Osteocyte (in vitro differentiated cells): ENCODE measurements around the gene C1QTNF7. TPM values are rescaled to one million over a fixed set of nuclear protein-coding genes. Genes with fewer than 3 reads are reported as not detected.
A peak's percentile ranks its signal among the peaks of the same experiment; 100 is the strongest.

ENCODE experiments used
- DNase-seq: peaks from one replicate; pipeline ENCODE4 v3.0.0; 2021; ENCODE audit warnings: mixed read lengths; ENCODE audit not compliant: unreplicated experiment; ENCODE audit errors: extremely low spot score
- H3K27ac Mint-ChIP-seq: one replicate; pipeline ENCODE4 v1.8.0; 2021; ENCODE audit warnings: mild to moderate bottlenecking, mixed read lengths; ENCODE audit not compliant: unreplicated experiment
- H3K27me3 Mint-ChIP-seq: one replicate; pipeline ENCODE4 v1.8.0; 2021; ENCODE audit warnings: mixed read lengths; ENCODE audit not compliant: unreplicated experiment
- H3K36me3 Mint-ChIP-seq: one replicate; pipeline ENCODE4 v1.8.0; 2021; ENCODE audit warnings: mixed read lengths; ENCODE audit not compliant: unreplicated experiment
- H3K4me1 Mint-ChIP-seq: one replicate; pipeline ENCODE4 v1.8.0; 2021; ENCODE audit warnings: mixed read lengths; ENCODE audit not compliant: unreplicated experiment
- H3K4me3 Mint-ChIP-seq: one replicate; pipeline ENCODE4 v1.8.0; 2021; ENCODE audit warnings: mild to moderate bottlenecking, moderate library complexity, mixed read lengths; ENCODE audit not compliant: unreplicated experiment
- H3K9me3 Mint-ChIP-seq: one replicate; pipeline ENCODE4 v1.8.0; 2021; ENCODE audit warnings: mixed read lengths; ENCODE audit not compliant: unreplicated experiment
- total RNA-seq: library from RNA; stranded (reverse); gene quantifications from 2 replicates; pipeline ENCODE4 v1.2.1, GENCODE V29; 2021
- TF ChIP-seq, protein P1 (sequence below): fragments of 200-600 bp; sonication (generic); IDR thresholded peaks from 2 replicates; pipeline ENCODE4 v1.5.0; 2021; ENCODE audit warnings: antibody characterized with exemption, mild to moderate bottlenecking, moderate library complexity

Gene C1QTNF7
- total RNA-seq, 1 donor from 2014 or later: not detected

DNA sequence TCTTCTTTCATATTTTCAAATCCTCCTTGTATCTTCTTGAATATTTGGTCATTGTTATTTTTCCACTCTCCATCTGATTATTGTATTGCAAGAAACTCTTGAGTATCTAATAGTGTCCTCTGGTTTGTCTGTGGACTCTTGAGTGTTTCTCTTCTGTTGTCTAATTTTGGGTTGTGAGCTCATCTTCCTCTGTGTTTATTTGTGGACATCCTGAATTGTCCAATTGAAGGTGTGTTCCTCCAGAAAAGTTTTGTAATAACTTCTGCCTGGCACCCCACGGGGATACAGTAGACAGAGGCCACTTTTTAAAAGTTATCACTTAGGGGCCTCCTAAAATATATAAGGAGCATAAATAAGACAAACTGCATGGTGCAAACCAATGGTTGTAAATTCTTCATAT lies 38.8 kb downstream of the C1QTNF7 start:
- Mint-ChIP-seq H3K9me3 (no peaks in the 10 kb centered on the region), H3K27me3 (no peaks in the 10 kb centered on the region), H3K4me3 (no peak overlapping the region), H3K36me3 (no peaks in the 10 kb centered on the region), H3K4me1 (peaks cover 27% of the 10 kb centered on the region), H3K27ac (no peak overlapping the region)
- no peak for DNase-seq
- TF ChIP-seq, protein P1, sequence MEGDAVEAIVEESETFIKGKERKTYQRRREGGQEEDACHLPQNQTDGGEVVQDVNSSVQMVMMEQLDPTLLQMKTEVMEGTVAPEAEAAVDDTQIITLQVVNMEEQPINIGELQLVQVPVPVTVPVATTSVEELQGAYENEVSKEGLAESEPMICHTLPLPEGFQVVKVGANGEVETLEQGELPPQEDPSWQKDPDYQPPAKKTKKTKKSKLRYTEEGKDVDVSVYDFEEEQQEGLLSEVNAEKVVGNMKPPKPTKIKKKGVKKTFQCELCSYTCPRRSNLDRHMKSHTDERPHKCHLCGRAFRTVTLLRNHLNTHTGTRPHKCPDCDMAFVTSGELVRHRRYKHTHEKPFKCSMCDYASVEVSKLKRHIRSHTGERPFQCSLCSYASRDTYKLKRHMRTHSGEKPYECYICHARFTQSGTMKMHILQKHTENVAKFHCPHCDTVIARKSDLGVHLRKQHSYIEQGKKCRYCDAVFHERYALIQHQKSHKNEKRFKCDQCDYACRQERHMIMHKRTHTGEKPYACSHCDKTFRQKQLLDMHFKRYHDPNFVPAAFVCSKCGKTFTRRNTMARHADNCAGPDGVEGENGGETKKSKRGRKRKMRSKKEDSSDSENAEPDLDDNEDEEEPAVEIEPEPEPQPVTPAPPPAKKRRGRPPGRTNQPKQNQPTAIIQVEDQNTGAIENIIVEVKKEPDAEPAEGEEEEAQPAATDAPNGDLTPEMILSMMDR: no peak

DNA sequence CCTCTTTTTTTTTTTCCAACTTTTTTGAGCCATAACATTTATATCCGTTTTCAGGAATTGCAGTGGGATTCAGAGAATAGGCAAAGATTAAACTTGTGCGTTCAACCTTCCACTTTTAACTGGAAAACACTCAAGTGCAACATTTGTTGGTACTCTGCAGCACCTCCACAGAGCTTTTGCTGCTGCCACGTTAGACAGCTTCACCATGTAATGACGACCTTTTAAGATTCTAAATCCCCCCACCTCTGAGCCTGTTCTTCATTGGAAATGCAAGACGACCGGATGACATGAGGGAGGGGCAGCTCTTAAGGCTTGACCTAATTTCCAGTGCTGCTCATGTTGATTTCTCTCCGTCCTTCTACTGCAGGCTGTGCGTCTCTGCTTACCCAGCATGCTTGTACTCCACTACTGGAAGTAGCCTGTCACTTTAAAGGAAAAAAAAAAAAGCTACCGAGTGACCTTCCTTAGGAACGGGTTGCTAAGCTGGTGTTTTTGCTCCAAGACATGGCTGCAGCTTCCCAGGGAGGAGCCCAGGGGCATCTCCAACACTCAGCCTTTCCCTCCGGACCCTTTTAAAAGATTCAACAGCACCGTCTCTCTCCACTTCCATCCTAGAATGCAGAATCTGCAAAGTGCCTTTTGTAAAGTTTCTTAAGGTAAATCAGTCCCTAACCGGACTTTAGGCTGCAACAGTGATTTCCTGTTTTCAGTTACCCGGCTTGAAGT lies 41.7 kb downstream of the C1QTNF7 start, which contains the start of gene CC2D2A:
Gene CC2D2A (plus strand): TSS at position 481 of the 726 bp plus-strand sequence. CDS start 6,051 bp downstream, outside the sequence.
- no peaks in the 10 kb centered on the region for H3K9me3 Mint-ChIP-seq
- H3K36me3 Mint-ChIP-seq: peaks cover 8% of the 10 kb centered on the region
- peak within 1 kb of the TSS; percentile 83 for H3K4me3 Mint-ChIP-seq
- TF ChIP-seq, protein P1: no peak
- no peak for DNase-seq
- H3K27ac Mint-ChIP-seq: peak within 1 kb of the TSS; percentile 87
- no peaks in the 10 kb centered on the region for H3K27me3 Mint-ChIP-seq
- H3K4me1 Mint-ChIP-seq: peaks cover 27% of the 10 kb centered on the region

DNA sequence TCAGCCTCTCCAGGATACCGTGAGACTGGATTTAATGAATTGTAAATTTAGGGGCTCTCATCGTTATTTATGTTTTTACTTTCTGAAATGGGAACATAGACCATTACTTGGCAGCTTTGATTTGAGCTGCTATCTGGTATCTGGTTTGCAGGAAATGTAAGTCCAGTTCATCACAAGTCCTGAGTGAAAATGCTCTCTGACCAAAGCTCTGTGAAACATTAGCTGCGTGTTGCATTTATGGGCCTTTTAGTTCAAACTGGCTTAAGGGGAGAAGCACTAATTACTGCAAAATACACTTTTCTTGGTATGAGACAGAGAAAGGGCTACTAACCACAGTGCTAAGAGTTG lies 42.3 kb downstream of the C1QTNF7 start:
- Mint-ChIP-seq H3K4me1 (peaks cover 25% of the 10 kb centered on the region), H3K36me3 (peaks cover 8% of the 10 kb centered on the region), H3K27me3 (no peaks in the 10 kb centered on the region), H3K9me3 (no peaks in the 10 kb centered on the region), H3K4me3 (peak overlapping the region; percentile 83), H3K27ac (peak overlapping the region; percentile 87)
- DNase-seq: no peak
- TF ChIP-seq, protein P1: no peak

DNA sequence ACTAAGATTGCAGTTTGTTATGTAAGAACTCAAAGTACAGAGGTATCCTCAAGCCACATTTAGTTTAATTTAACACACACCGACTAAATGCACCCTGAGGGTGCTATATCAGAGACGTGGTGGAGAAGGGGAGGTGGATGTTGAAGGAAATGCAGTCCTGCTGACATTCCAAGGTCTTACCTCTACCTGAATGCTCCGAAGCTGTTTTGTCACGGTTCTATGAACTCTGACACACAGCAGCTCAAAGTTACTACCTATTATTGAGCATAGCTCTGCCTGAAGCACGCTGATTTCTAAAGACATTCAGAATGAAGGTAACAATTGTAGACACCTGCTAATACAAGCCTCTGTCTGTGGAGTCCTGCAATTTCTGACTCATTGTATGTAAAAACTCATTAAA lies 48.6 kb downstream of the C1QTNF7 start:
- DNase-seq: no peak
- H3K9me3 Mint-ChIP-seq: no peaks in the 10 kb centered on the region
- H3K4me3 Mint-ChIP-seq: no peak overlapping the region
- peaks cover 11% of the 10 kb centered on the region for H3K36me3 Mint-ChIP-seq
- TF ChIP-seq, protein P1: no peak
- H3K27ac Mint-ChIP-seq: no peak overlapping the region
- no peaks in the 10 kb centered on the region for H3K27me3 Mint-ChIP-seq
- peaks cover 19% of the 10 kb centered on the region for H3K4me1 Mint-ChIP-seq

DNA sequence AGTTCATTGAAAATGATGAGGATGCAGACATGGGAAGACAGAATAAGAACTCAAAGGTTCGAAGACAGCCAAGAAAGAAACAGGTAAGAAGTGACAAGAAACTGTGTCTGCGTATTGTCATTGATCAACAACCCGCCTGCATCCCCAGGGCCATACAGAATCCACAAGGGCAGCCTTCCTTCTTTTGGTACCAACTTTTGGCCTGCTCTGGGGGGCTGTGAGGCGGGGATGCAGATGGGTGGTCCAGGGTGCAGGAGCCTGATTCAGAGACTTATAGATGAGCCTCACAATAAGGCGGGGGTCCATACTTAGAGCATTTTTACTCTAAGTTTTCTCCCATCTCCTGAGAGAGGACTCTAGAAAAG lies 50.9 kb downstream of the C1QTNF7 start:
- Mint-ChIP-seq H3K4me3 (peak overlapping the region; percentile 86), H3K4me1 (peaks cover 34% of the 10 kb centered on the region), H3K27ac (peak overlapping the region; percentile 89), H3K27me3 (no peaks in the 10 kb centered on the region), H3K36me3 (peaks cover 20% of the 10 kb centered on the region), H3K9me3 (peaks cover 4% of the 10 kb centered on the region)
- no peak for DNase-seq
- TF ChIP-seq, protein P1: no peak
